ENCODE measurements around the gene TBL1X. TPM values are rescaled to one million over a fixed set of nuclear protein-coding genes. Genes with fewer than 3 reads are reported as not detected.

TBL1X gene
- total and polyA plus RNA-seq, 2 of the 8 experiments (the other 6 are each of a cell fraction or from before 2014, with no cell fraction given) = 13.3 to 25.6 TPM

GRCh38 chrX:9676306-9676705 lies 211.4 kb downstream of the TBL1X start:
- H4K20me1 ChIP-seq (replicated peaks in 1 of 2; ENCODE audit: control insufficient read depth in 1 of 2, insufficient read depth in 2 of 2, low read length in 2 of 2) = no peaks in the 10 kb centered on the region
- no peak overlapping the region for H2BK120ac ChIP-seq (replicated peaks; ENCODE audit: low read depth, low read length)
- no peak overlapping the region for H2BK15ac ChIP-seq (ENCODE audit: low read length)
- no peak overlapping the region for H2BK5ac ChIP-seq (ENCODE audit: low read depth, low read length)
- no peak overlapping the region for H4K8ac ChIP-seq (ENCODE audit: extremely low read depth, insufficient read depth, low read length)
- H3K79me1 ChIP-seq (ENCODE audit: low read depth, low read length) = no peaks in the 10 kb centered on the region
- H3K23me2 ChIP-seq (ENCODE audit: low read depth, low read length) = no peaks in the 10 kb centered on the region
- H3K9me3 ChIP-seq (ENCODE audit: insufficient read depth in 2 of 2, low read depth in 1 of 2, low read length in 1 of 2) = no peaks in the 10 kb centered on the region
- no peak overlapping the region for H4K5ac ChIP-seq (ENCODE audit: insufficient read length, low read depth, low read length)
- H3K27ac ChIP-seq (ENCODE audit: low read depth, low read length) = no peak overlapping the region
- H3K9ac ChIP-seq (replicated peaks in 1 of 4; ENCODE audit: extremely low read depth in 1 of 4, low read depth in 3 of 4, low read length in 3 of 4) = no peak overlapping the region
- no peak overlapping the region for H3K23ac ChIP-seq (ENCODE audit: insufficient read length)
- FAIRE-seq (no peak), DNase-seq (ENCODE audit: low read depth in 1 of 2, low spot score in 2 of 2) (no peak)
- H3K4me3 ChIP-seq (ENCODE audit: extremely low read depth in 1 of 4, insufficient read depth in 2 of 4, low read depth in 3 of 4, low read length in 4 of 4) = no peak overlapping the region
- no peak overlapping the region for H4K91ac ChIP-seq (replicated peaks; ENCODE audit: insufficient read length, low read length)
- H3K4ac ChIP-seq (replicated peaks; ENCODE audit: insufficient read length, low read depth, low read length) = no peak overlapping the region
- H3K4me1 ChIP-seq (replicated peaks in 1 of 4; ENCODE audit: control insufficient read depth in 3 of 4, insufficient read depth in 4 of 4, low read length in 3 of 4) = no peaks in the 10 kb centered on the region
- ChIA-PET CTCF (ENCODE audit: partially characterized antibody) (no interaction called here), POLR2A (ENCODE audit: partially characterized antibody) (no interaction called here)
- H3K79me2 ChIP-seq (ENCODE audit: control insufficient read depth in 1 of 2, insufficient read depth in 2 of 2, low read length in 2 of 2) = no peaks in the 10 kb centered on the region
- no peak overlapping the region for H2BK20ac ChIP-seq (ENCODE audit: low read length)
- no peak overlapping the region for H3K56ac ChIP-seq (replicated peaks; ENCODE audit: insufficient read length, low read depth, low read length)
- H2AFZ ChIP-seq (ENCODE audit: low read length) = no peak overlapping the region
- no peaks in the 10 kb centered on the region; a peak in 1 of 8 replicates for H3K36me3 ChIP-seq (ENCODE audit: control insufficient read depth in 2 of 4, insufficient read depth in 4 of 4, low read length in 3 of 4)
- H3K4me2 ChIP-seq (ENCODE audit: insufficient read depth in 1 of 2, low read depth in 2 of 2, low read length in 2 of 2) = no peak overlapping the region
- WGBS, 2 experiments (ENCODE audit: extremely low coverage in 1 of 2, insufficient coverage in 1 of 2, insufficient read length in 1 of 2, insufficient replicate concordance in 2 of 2, low coverage in 1 of 2, low lambda C conversion rate in 2 of 2, missing lambda C conversion rate in 1 of 2) = 86% methylated on average over 7 of the region's 13 CpGs; no CpG with 5 or more reads in 1 of the 2 experiments
- no peaks in the 10 kb centered on the region for H3K27me3 ChIP-seq (replicated peaks in 1 of 4; ENCODE audit: control insufficient read depth in 3 of 4, extremely low read depth in 1 of 4, insufficient read depth in 3 of 4, low read length in 3 of 4)
- H2AK5ac ChIP-seq (ENCODE audit: low read depth, low read length) = no peak overlapping the region
- H3K14ac ChIP-seq (ENCODE audit: insufficient read length) = no peak overlapping the region
- no peak overlapping the region for H2BK12ac ChIP-seq (ENCODE audit: low read depth, low read length)
- H3K18ac ChIP-seq (ENCODE audit: extremely low read depth, low read length) = no peak overlapping the region
- TF ChIP-seq E2F6 (IDR thresholded peaks at IDR 0.05) (no peak), YY1 (IDR thresholded peaks at IDR 0.05; ENCODE audit: low read depth, low read length) (no peak), SIX5 (IDR thresholded peaks at IDR 0.05; ENCODE audit: low read depth, low read length) (no peak), JUN (IDR thresholded peaks at IDR 0.05; ENCODE audit: low read depth, low read length) (no peak), CREB1 (IDR thresholded peaks at IDR 0.05) (no peak), RBBP5 (IDR thresholded peaks at IDR 0.05; ENCODE audit: borderline replicate concordance, low read depth, low read length) (no peak), ATF3 (IDR thresholded peaks at IDR 0.05; ENCODE audit: insufficient read depth, low read depth, low read length) (no peak), SUZ12 (IDR thresholded peaks at IDR 0.05; ENCODE audit: low read length) (no peak), POLR2A (IDR thresholded peaks at IDR 0.05; ENCODE audit: control extremely low read depth in 1 of 2, low read depth in 2 of 2, low read length in 2 of 2) (no peak), GABPA (IDR thresholded peaks at IDR 0.05; ENCODE audit: borderline replicate concordance, insufficient read depth, low read length) (no peak), HDAC6 (IDR thresholded peaks at IDR 0.05; ENCODE audit: low read depth, low read length) (no peak), POU5F1 (IDR thresholded peaks at IDR 0.05; ENCODE audit: low read depth, low read length) (no peak), PHF8 (conservative IDR thresholded peaks at IDR 0.05; ENCODE audit: low read depth, low read length) (no peak)

Data from H1 (cell line).